Left ventricle myocardium inferior (tissue), 1 donor: Measurements from ENCODE around the gene OPCML. TPM values are rescaled to one million over a fixed set of nuclear protein-coding genes. Genes with fewer than 3 reads are reported as not detected.

Source experiments
- DNase-seq: peaks from one replicate; pipeline ENCODE4 v3.0.0-alpha.2; 2020
- H3K27ac ChIP-seq: fragments of 200-600 bp; replicated peaks from 2 replicates; pipeline ENCODE4 v1.8.0; 2021
- H3K27me3 ChIP-seq: fragments of 200-600 bp; 2 replicates; pipeline ENCODE4 v1.8.0; 2021; ENCODE audit warnings: low read depth
- H3K36me3 ChIP-seq: fragments of 200-600 bp; 2 replicates; pipeline ENCODE4 v1.8.0; 2021
- H3K4me1 ChIP-seq: fragments of 200-600 bp; 2 replicates; pipeline ENCODE4 v1.8.0; 2021
- H3K4me3 ChIP-seq: fragments of 200-600 bp; 2 replicates; pipeline ENCODE4 v1.8.0; 2021; ENCODE audit warnings: mild to moderate bottlenecking, moderate library complexity
- H3K9me3 ChIP-seq: fragments of 200-600 bp; replicated peaks from 2 replicates; pipeline ENCODE4 v1.8.0; 2021
- CTCF ChIP-seq: fragments of 200-600 bp; IDR thresholded peaks from 2 replicates; pipeline ENCODE4 v1.8.0; 2021; ENCODE audit warnings: antibody characterized with exemption, mild to moderate bottlenecking, borderline replicate concordance
- intact Hi-C: fragments of 100-400 bp; cut with micrococcal nuclease; formaldehyde crosslinking; loops from one replicate; pipeline ENCODE4 v1.11.0; 2022
- total RNA-seq: library from RNA; stranded (reverse); fragmentation: NEBNext Ultra II Directional; extraction: Animal tissue kit (Norgen Biotek cat#: 25700); gene quantifications from one replicate; pipeline ENCODE4 v1.2.1, GENCODE V29; 2021
- donor health status: DM: no; HTN: yes; CAD: no; lungs with severe emphysema.

OPCML gene
- total RNA-seq, 1 donor from 2014 or later = 0.63 TPM

- no peak for TF ChIP-seq CTCF
- Histone ChIP-seq H3K4me3 (no peak overlapping the region), H3K4me1 (no peaks in the 10 kb centered on the region), H3K36me3 (no peaks in the 10 kb centered on the region), H3K27ac (no peak overlapping the region), H3K27me3 (peaks cover 27% of the 10 kb centered on the region), H3K9me3 (no peaks in the 10 kb centered on the region)
- intact Hi-C loops = no loop called here
- no peak for DNase-seq
Observed at GRCh38 chr11:132913295-132913694, 619.0 kb downstream of the OPCML start.

- no peak for DNase-seq
- no peaks in the 10 kb centered on the region for H3K36me3 ChIP-seq
- peaks cover 30% of the 10 kb centered on the region for H3K27me3 ChIP-seq
- intact Hi-C loops = no loop called here
- H3K4me1 ChIP-seq = no peaks in the 10 kb centered on the region
- H3K9me3 ChIP-seq = no peaks in the 10 kb centered on the region
- TF ChIP-seq CTCF = no peak
- no peak overlapping the region for H3K27ac ChIP-seq
- no peak overlapping the region for H3K4me3 ChIP-seq
Observed at GRCh38 chr11:132911186-132911585, 621.1 kb downstream of the OPCML start.

GRCh38 chr11:132910011-132910760, 622.1 kb downstream of the OPCML start:
- no peak for DNase-seq
- H3K36me3 ChIP-seq = no peaks in the 10 kb centered on the region
- H3K9me3 ChIP-seq = no peaks in the 10 kb centered on the region
- intact Hi-C loops = no loop called here
- no peak overlapping the region for H3K27ac ChIP-seq
- TF ChIP-seq CTCF = no peak
- no peaks in the 10 kb centered on the region for H3K4me1 ChIP-seq
- H3K4me3 ChIP-seq = no peak overlapping the region
- peaks cover 35% of the 10 kb centered on the region for H3K27me3 ChIP-seq

- intact Hi-C loops = no loop called here
- Histone ChIP-seq H3K9me3 (no peaks in the 10 kb centered on the region), H3K4me1 (no peaks in the 10 kb centered on the region), H3K36me3 (no peaks in the 10 kb centered on the region), H3K27me3 (peaks cover 41% of the 10 kb centered on the region), H3K27ac (no peak overlapping the region), H3K4me3 (no peak overlapping the region)
- no peak for DNase-seq
- TF ChIP-seq CTCF = no peak
Observed at GRCh38 chr11:132909021-132909606, 623.2 kb downstream of the OPCML start.

- no peaks in the 10 kb centered on the region for H3K36me3 ChIP-seq
- DNase-seq = no peak
- H3K27me3 ChIP-seq = peaks cover 41% of the 10 kb centered on the region
- no peaks in the 10 kb centered on the region for H3K9me3 ChIP-seq
- no peak overlapping the region for H3K27ac ChIP-seq
- TF ChIP-seq CTCF = no peak
- H3K4me3 ChIP-seq = no peak overlapping the region
- intact Hi-C loops = no loop called here
- no peaks in the 10 kb centered on the region for H3K4me1 ChIP-seq
Observed at GRCh38 chr11:132908414-132908810, 623.9 kb downstream of the OPCML start.
